Stimulated activated CD8-positive, alpha-beta memory T cell treated with anti-CD3 and anti-CD28 coated beads, Interleukin-7, amount 100 ng/mL, for 48 hours (primary cell): ENCODE data around the gene UBE4B.

Experiments used
- DNase-seq, 2 donors: peaks; one replicate each; pipeline ENCODE4 v3.0.0-alpha.2; 2020; ENCODE audit warnings: low read depth in 1 of 2; ENCODE audit errors: extremely low read depth in 1 of 2

Gene UBE4B

DNA sequence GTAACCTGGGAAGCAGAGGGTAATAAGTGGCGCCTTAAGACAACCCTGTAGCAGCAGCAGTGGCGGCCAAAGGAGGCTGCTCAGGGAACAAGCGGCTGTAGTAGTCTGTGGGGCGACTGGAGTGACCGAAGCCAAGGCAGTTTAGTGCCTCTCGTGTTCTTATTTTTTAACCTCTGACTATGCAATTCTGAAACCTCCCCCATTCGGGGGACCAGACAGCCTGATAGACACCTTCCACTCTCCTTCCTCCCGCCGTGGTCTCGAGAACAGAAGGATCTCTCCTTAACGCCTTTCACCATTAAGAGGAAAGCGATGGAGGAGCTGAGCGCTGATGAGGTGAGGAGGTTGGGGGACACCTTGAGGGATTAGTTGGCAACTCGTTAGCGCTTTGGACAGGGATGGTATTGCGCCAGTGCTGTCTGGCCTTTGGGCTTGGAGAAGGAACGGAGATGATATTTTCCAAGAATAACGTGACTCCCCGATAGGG lies 644 bp downstream of the UBE4B start:
- DNase-seq, result no peak

- DNase-seq, result no peak
Observed at GRCh38 chr1:10042746-10043145, 10.0 kb downstream of the UBE4B start.

GRCh38 chr1:10045480-10046355 lies 13.0 kb downstream of the UBE4B start:
- no peak for DNase-seq

DNA sequence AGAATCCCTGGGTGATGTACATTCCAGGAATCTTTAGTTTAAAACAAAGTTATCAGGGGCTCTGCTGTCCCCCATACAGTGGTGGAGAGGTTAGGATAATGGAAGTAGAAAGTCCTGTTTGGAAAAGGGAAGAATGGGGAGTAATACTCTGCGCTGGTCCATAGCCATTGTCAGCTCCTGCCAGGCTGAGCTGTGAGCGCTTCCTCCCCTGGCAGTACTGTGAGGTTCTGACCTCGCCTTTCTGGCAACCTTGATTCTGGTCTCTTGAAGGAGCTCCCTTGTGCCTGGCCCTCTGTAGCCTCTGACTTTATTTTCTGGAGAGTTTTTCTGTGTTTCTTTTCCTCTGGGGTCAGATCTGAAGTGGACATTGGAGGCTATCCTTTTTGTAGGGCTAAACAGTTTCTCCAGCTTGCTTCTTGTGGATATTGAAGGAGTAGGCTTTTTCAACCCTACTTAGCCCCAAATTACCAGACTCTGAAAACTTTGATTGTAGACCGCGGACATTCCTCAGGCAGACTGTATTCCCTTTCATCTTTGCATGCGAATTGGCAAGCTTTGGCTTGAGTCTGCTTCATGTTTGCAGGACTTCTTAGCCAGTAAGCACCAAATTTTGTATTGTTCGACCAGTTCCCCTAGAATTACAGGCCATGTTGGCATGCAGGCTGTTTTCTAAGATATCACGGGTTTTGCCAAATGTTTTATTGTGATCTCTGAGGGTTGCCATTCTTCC lies 13.8 kb downstream of the UBE4B start:
- DNase-seq, result no peak

DNA sequence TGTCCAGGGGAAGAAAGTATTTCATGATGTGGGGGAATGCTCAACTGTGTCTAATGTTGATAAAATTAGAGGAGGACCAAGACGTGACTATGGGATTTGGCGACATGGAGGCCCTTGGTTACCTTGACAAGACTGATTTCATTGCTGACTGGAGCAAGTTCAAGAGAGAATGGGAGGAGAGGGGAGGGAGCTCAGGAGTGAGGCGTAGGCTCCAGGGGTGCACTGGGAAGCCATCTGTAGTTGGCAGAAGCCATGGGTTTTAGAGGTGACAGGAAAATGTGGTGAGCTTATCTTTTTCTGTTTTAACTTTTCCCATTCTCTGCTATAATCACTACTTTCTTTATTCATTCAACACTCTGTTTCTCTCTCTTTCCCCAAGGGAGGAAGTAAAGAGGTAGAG lies 15.8 kb downstream of the UBE4B start:
- no peak for DNase-seq

GRCh38 chr1:10050611-10051010 lies 17.9 kb downstream of the UBE4B start:
- no peak for DNase-seq

DNA sequence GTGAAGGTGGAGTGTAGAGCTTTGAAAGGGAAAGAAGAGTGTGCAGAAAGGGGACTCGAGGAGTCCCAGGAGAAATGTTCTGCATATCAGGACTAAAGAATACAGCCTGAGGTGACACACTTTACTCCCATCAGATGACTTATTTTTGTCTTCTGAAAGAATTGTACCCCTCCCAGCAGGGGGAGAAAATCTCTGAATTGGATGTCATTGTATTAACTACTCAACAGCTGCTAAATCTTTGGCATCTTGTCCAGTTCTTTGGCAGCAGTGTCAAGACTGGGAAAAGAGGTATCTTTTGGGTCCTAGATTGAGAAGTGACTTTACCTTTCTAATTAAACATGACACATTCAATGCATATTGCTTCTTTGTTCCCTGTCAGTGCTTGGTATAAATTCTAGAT lies 18.9 kb downstream of the UBE4B start:
- no peak for DNase-seq

DNA sequence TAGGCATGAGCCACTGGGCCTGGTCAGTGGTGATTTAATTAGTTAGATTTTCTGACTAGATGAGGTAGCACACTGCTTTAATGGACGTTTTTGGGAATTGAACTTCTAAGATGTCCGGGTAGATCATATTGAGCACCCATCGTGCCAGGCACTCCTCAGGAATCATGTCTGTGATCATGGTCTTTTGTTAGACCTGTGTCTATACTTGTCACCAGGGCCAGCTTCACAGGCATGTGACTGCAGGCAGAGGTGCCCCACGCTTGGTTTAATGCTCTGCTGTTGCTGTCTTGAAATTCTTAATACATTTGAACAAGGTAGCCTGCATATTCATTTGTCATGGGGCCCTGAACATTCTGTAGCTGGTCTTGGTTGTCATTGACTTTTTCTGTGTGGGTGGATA lies 19.6 kb downstream of the UBE4B start:
- no peak for DNase-seq

GRCh38 chr1:10054465-10054864 lies 21.7 kb downstream of the UBE4B start:
- no peak for DNase-seq

GRCh38 chr1:10056599-10056987 lies 23.8 kb downstream of the UBE4B start:
- no peak for DNase-seq

- DNase-seq, result no peak
Observed at GRCh38 chr1:10057343-10057742, 24.6 kb downstream of the UBE4B start.

GRCh38 chr1:10057796-10058195 lies 25.0 kb downstream of the UBE4B start:
- DNase-seq, result no peak

DNA sequence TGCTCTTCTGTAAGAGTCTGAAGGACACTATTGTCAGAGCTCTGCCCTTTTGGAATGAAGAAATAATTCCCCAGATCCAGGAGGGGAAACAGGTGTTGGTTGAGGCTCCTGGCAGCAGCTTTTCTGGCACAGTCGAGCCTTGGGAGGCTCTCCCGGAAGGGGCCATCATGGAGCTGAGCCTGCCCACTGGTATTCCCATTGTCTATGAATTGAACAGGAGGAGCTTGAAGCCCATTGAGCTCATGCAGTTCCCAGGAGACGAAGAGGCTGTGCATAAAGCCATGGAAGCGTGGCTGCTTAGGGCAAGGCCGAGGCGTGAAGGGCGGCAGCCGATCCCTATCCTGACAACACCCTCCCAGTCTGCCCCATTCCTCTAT lies 26.6 kb downstream of the UBE4B start:
- DNase-seq, result no peak

GRCh38 chr1:10060311-10061100 lies 27.7 kb downstream of the UBE4B start:
- DNase-seq, result no peak

GRCh38 chr1:10061276-10061675 lies 28.5 kb downstream of the UBE4B start:
- DNase-seq, result no peak

DNA sequence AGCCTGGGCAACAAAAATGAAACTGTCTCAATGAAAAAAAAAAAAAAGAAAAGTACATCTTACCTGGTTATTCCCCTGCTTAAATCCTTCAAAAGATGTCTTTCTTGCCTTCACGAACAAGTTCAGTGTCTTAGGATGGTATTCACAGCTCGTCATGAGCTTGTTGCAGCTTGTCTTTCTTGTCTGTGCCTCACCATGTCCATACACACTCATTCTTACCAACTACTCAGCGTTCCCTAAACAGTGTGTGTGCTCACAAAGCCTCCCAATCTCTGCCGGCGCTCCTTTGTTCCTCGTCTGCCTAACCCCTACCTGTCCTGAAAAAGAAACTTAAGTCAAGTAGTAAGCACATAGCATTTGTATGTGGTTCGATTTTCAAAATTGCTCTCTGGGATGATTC lies 31.1 kb downstream of the UBE4B start:
- DNase-seq, result no peak

- DNase-seq, result no peak
Observed at GRCh38 chr1:10064416-10065343, 31.9 kb downstream of the UBE4B start.

DNA sequence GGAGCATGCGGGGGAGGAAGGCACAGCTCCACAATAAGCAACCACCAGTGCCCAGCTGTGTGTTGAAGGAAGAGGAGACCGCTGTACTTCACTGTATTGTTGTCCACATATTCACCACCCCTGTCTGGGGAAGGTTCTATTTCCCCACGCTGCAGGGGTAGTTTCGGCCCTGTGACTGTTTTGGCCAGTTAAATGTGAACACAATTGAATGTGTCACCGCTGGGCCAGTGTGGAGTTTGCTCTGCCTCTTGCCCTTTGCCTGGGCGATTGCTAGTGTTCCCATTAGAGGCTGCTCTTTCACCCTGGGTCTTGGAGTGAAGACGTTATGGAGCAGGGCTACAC lies 32.6 kb downstream of the UBE4B start:
- DNase-seq, result no peak

- no peak for DNase-seq
Observed at GRCh38 chr1:10065760-10066159, 33.0 kb downstream of the UBE4B start.

GRCh38 chr1:10068605-10069294 lies 36.0 kb downstream of the UBE4B start:
- DNase-seq, result no peak
